GM21825 (cell line): ENCODE measurements around the gene PRPSAP1.

Source experiments
- ATAC-seq: cut with Tn5 transposase; IDR thresholded peaks from one replicate; pipeline ENCODE4 v1.9.1; 2021; ENCODE audit warnings: mild to moderate bottlenecking, moderate library complexity; ENCODE audit not compliant: unreplicated experiment

The PRPSAP1 gene

DNA sequence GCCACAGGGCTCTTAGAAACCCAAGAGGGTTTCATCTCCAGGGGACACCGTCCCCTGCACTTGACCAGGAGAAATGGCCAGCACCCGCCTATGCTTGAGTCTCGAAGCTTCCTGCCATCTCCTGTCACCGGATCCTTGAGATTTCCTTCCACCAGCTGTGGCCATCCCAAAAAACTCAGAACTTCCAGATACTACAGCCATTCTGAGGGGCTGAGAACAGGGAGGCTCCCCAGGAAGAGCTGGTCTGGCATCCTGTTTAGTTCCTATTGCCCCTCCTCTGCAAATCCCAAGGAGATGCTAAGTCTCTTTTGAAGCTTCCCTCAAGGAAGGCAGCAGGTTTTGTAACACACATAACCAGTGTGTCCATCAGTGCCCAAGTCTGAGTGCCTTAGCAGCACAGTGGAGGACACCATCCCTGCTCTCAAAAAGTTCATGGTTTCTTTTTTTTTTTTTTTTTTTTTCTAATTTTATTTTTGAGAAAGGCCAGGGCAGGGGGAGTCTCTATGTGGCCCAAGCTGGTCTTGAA, 86.6 kb downstream of the PRPSAP1 start:
- no peak for ATAC-seq

GRCh38 chr17:76266244-76266938, 87.3 kb downstream of the PRPSAP1 start:
- ATAC-seq, result no peak

DNA sequence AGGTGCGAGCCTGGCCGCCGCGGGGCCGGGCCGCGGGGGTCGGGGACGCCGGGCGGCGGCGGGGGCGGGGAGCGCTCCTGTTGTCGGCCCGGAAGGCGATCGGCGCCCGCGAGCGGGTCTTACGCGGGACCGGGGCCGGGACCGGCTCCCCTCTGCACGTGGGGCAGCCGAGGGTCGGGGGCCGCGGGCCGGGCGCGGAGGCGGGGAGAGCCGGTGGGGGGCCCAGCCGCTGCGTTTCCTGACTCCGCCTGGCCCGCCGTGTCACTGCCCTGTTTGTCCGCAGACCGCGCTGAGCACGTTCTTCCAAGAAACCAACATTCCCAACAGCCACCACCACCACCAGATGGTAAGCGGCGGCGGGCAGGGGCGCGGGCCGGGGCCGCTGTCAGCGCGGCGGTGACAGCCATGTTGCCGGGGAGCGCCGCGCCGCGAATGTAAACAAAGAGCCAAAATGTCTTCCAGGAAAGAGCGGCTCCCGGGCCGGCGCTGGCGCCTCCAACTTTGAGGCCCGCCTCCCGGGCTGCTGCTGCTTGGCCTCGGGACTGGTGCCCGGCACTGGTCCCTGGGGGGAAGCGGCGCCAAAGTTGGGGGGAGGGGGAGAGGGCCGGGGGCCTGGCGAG, 88.0 kb downstream of the PRPSAP1 start:
- no peak for ATAC-seq

DNA sequence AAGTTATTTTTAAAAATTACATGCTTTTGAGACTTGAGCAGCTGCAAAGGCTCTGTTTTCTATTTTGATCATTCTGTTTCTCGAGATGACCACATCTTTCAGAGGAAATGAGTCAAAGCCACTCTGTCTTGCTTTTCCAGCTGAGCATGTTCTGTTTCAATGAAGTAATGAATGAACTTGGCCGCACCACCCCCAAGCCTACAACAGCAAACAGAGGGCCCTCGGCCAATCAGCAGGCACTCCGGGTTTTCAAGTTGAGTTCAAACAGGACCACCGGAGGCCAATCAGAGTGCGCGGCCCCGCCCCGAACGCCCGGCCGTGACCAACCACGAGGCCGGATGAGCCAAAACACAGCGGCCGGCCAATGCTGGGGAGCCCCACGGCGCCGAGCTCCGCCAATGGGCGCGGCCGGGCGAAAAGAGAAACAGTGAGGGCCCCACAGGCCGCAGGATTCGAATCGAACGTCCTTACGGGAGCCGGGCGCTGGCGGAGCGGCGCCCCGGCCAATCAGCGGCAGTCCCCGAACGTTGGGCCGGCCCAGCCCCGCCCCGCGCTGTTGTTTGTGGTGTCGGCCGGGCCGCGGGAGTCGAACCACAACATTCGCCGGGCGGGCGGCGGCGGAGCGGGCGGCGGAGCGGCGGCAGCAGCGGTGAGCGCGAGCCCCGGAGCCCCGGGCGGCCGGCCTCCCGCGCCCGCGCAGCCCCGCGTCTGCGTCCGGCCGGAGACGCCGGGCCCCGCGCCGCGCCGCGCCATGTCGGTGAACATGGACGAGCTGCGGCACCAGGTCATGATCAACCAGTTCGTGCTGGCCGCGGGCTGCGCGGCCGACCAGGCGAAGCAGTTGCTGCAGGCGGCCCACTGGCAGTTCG, 88.7 kb downstream of the PRPSAP1 start, which contains the start of gene UBALD2:
Gene UBALD2, plus strand, starts transcription at position 594 of the 869 bp plus-strand sequence. Its CDS starts 158 bp downstream, at position 752.
- peak; percentile 64 for ATAC-seq

- ATAC-seq, result no peak
Measured at GRCh38 chr17:76264425-76264754, 89.3 kb downstream of the PRPSAP1 start.

GRCh38 chr17:76263896-76264295, 89.8 kb downstream of the PRPSAP1 start:
- ATAC-seq, result no peak

GRCh38 chr17:76262732-76263344, 90.9 kb downstream of the PRPSAP1 start:
- no peak for ATAC-seq

- ATAC-seq, result no peak
Measured at GRCh38 chr17:76261421-76262215, 92.1 kb downstream of the PRPSAP1 start.

DNA sequence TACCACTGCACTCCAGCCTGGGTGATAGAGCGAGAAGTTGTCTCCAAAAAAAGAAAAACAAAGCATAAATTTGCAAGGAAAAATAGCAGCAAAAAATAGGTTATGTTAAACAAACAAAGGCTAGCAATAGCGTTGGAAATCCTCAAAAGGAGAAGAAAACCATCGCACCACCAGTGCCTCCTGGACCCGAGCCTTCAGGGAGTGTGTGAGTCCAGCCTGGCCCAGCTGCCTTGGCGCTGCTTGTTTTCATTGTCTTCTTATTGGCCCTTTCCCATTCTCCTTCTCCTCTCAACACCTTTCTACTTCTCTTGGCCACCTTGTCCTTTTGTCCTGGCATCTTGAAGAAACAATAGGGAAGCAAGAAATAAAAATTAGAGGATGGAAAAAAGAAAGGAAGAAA, 93.0 kb downstream of the PRPSAP1 start:
- ATAC-seq, result no peak

DNA sequence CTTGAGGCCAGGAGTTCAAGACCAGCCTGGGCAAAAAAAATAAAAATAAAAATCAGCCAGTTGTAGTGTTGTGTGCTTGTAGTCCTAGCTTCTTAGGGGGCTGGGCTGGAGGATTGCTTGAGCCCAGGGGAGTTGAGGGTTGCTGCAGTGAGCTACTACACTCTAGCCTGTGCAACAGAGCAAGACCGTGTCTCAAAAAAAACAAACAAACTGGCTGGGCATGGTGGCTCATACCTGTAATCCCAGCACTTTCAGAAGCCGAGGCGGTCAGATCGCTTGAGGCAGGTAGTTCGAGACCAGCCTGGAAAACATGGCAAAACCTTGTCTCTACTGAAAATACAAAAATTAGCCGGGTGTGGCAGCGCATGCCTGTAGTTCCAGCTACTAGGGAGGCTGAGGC, 93.5 kb downstream of the PRPSAP1 start:
- no peak for ATAC-seq
